ENCODE results near the gene KRABD2.
"Not testable (repeated sequence)": the region's sequence is repeated elsewhere in the genome, so short reads cannot be mapped to it uniquely, and the experiment has no call there.

The KRABD2 gene

GRCh38 chr17:8392674-8393469 lies 16.4 kb upstream of the KRABD2 start:
- no peak for DNase-seq (ENCODE audit: low read depth)

DNA sequence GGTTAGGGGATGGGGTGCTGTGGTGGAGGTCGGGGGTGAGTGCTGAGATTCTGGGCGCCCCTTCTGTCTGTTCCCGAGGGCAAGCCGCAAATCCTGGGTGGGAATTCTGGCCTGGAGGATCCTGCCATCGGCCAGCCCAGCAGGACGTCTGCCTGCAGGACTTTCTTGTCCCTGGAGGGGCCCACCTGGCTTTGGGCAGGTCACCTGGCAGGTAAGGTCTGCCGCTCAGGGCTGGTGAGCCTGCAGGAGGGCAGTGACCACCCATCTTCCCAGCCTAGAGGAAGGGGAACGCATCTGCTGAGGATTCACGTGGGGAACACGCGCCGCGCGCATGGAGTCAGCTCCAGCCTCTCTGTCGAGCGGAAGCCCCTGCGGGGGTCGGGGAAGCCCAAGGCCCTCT lies 15.8 kb upstream of the KRABD2 start:
- DNase-seq (ENCODE audit: low read depth), result no peak

- DNase-seq (ENCODE audit: low read depth), result no peak
Measured at GRCh38 chr17:8391711-8392110, 15.2 kb upstream of the KRABD2 start.

DNA sequence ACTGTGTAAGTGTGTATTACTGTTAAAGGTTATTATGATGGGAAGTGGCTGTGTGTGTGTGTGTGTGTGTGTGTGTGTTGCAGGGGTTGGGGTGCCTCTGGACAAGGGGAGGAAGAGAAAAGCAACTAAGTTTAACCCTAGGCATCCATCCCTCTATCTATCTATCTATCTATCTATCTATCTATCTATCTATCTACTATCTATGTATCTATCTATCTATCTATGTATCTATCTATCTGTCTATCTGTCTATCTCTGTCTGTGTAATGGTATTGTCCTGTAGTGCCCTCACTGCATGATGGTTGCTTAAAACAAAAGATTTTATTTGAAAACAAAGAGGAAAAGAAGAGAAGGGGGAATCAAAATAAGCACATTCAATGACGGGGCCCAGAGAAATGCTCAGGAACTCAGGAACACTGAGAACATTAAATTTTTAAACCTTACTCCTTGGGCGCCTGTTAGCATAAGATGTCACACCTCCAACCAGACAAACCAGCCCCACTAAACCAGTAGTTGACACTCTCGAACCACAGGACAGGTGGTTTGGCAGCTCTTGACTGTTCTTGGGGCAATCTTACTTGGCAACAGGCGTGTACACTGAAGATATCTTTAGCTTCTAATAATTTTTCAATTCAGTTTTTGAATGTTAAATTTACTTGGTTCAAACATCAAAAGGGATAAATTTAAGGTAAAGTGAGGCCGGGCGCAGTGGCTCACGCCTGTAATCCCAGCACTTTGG lies 11.6 kb upstream of the KRABD2 start:
- DNase-seq (ENCODE audit: low read depth), result no peak

DNA sequence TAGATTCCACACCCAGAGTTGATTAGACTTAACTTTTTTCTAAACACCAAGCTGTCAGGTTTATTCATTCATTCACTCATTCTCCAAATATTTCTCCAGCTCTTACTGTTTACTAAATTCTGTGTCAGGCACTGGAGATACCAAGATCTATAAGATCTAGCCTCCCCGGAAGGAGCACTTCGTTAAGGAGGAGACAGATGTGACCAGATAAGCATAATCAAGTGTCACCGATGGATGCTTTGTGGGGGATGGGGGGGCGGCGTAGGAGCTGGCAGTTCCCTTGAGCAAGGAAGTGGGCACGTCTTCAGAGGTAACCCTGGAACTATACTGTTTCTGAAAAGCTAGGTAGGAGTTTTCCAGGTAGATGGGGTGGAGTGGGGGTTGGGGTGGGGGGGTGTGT lies 10.3 kb upstream of the KRABD2 start:
- no peak for DNase-seq (ENCODE audit: low read depth)

- DNase-seq (ENCODE audit: low read depth), result no peak
Measured at GRCh38 chr17:8384801-8385378, 8.4 kb upstream of the KRABD2 start.

DNA sequence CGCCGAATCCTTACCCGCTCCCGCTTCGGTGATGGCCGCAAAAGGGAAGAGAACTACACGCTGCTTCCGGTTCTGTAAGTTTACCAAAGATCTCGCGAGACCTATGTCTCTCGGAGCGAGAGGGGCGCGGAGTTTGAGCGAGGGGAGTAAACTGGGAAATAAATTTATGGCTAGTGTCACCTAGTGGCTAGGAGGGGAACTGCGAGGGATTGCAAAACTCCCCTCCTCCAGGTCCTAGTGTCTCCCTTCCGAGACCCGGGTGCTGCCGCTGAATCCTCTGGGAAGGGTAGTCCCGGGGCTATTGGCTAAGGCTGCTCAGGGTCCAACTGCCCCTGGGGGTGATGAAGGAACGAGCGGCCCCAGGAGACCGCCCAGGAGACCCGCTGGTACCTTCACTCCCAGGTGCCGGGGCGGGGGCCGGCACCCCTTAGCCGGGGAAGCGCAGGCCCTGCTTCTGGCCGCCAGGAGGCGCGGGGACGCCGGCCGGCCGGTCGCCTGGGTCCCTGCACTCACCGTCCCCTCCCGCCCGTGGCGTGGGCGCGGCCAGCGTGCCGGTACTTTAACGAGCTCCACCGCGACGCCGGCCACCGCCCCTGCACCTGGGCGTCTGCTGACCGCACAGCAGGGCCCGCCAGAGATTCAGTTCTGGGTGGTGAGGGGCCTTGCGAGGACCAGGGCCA lies 6.8 kb upstream of the KRABD2 start, which contains the start of gene RPL26:
Gene RPL26, minus strand, starts transcription at position 51 of the 680 bp plus-strand sequence. CDS start 883 bp downstream, outside the sequence.
- DNase-seq (ENCODE audit: low read depth), result peak; percentile 65

- DNase-seq (ENCODE audit: low read depth), result no peak
Measured at GRCh38 chr17:8382880-8383142, 6.3 kb upstream of the KRABD2 start.

DNA sequence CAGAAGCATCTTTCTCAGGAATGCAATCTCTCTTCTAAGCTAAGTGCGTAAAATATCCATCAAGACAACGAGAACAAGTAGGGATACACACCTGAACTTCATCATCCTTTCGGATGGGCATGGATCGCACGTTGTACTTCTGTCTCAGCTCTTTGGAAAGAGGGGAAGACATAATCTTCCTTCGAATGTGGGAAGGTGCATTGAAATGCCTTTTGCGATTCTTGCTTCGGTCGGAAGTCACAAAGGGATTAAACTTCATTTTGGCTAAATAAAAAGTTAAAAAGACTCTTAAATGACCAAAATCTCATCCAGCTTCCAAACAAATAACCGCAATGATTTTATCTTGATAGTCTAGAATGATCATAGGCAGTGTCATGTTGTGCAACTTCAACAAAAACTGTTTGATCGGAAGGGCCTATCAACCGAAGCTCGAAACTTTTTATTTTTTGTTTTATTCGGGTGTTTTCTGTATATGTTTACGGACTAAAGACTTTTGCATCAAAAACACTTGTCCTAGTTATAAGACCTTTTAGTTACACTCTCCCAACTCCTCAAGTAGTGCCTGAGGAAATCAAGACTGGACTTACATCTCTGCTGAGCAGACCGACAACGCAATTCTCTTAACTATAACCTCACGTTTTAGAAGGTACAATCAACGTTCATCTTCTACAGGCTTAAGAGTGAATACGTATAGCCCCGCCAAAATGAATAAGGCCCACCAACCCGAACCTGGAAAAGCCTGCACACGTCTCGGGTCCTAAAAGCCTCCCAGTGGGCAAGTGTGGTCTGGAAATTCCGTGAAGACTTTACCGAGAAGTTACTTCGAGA lies 5.8 kb upstream of the KRABD2 start:
- no peak for DNase-seq (ENCODE audit: low read depth)

GRCh38 chr17:8380049-8380448 lies 3.5 kb upstream of the KRABD2 start:
- no peak for DNase-seq (ENCODE audit: low read depth)

GRCh38 chr17:8378117-8378516 lies 1.6 kb upstream of the KRABD2 start:
- not testable (repeated sequence) for DNase-seq (ENCODE audit: low read depth)

DNA sequence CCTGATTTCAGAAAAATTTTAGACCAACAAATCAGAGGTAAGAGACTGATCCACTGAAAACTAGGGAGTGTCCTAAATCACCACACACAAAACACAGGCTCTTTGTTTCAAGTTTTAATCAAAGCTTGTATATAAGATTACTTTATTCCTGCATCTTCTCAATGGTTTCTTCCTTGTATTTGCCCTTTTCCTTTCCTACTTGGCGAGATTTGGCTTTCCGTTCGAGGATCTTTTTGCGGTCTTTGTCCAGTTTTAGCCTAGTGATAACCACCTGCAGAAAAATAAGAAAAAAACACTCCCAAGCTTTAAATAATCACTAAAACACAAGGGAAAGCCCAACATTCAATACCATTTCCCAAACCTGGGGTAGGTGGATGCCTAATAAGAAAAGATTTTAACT lies 918 bp upstream of the KRABD2 start:
- no peak for DNase-seq (ENCODE audit: low read depth)

- DNase-seq (ENCODE audit: low read depth), result no peak
Measured at GRCh38 chr17:8375738-8376259, 705 bp downstream of the KRABD2 start.

DNA sequence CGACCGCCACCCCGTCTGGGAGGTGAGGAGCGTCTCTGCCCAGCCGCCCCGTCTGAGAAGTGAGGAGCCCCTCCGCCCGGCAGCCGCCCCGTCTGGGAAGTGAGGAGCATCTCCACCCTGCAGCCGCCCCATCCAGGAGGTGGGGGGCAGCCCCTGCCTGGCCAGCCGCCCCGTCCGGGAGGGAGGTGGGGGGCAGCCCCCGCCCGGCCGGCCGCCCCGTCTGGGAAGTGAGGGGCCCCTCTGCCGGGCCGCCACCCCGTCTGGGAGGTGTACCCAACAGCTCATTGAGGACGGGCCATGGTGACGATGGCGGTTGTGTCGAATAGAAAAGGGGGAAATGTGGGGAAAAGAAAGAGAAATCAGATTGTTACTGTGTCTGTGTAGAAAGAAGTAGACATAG lies 2.6 kb downstream of the KRABD2 start:
- DNase-seq (ENCODE audit: low read depth), result not testable (repeated sequence)

DNA sequence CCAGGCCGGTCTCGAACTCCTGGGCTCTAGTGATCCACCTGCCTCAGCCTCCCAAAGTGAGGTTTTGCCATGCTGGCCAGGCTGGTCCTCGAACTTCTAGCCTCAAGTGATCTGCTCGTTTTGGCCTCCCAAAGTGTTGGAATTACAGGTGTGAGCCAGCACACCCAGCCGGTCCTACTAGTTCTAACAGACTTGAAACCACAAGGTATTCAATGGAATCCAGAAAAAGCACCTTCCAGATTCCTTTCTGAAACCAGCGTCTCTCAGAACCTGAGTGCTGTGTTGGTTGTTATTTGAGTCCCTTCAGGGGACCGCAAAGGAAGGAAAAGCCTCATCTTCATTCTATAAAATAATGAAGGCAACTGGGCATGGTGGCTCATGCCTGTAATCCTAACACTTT lies 4.1 kb downstream of the KRABD2 start:
- DNase-seq (ENCODE audit: low read depth), result no peak

- no peak for DNase-seq (ENCODE audit: low read depth)
Measured at GRCh38 chr17:8371786-8372185, 4.7 kb downstream of the KRABD2 start.

DNA sequence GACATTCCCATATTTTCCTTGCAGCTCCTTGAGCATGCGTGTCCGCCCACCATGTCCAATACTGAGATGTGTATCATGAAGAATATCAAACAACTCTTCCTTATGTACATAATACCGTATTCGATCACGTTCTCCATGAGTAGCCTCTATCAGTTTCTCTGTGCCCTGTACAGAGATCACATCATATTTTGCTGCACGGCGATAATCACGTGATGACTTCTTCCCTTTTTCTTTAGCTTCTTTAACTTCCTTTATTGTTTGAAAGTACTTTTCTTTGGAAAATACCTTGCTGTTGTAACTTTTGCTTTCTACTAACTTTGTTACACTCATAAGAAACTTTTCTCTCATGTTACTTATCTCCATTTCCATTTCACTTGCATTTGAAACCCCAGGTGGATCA lies 6.6 kb downstream of the KRABD2 start:
- DNase-seq (ENCODE audit: low read depth), result no peak

GRCh38 chr17:8368193-8368592 lies 8.3 kb downstream of the KRABD2 start:
- no peak for DNase-seq (ENCODE audit: low read depth)

- DNase-seq (ENCODE audit: low read depth), result no peak
Measured at GRCh38 chr17:8366231-8366630, 10.3 kb downstream of the KRABD2 start.

- DNase-seq (ENCODE audit: low read depth), result no peak
Measured at GRCh38 chr17:8365143-8365542, 11.4 kb downstream of the KRABD2 start.

- DNase-seq (ENCODE audit: low read depth), result no peak
Measured at GRCh38 chr17:8362651-8363332, 13.7 kb downstream of the KRABD2 start.

All from stimulated activated CD8-positive, alpha-beta memory T cell treated with anti-CD3 and anti-CD28 coated beads, Interleukin-15, amount 100 ng/mL, for 24 hours (primary cell).